SU-DHL-6 (cell line): Measurements from ENCODE around the gene RDH14.

Experiments
- H2AFZ ChIP-seq: fragments of 200-600 bp; sonication (generic); 2 replicates; pipeline ENCODE4 v1.6.1; 2014; ENCODE audit warnings: low read depth, mild to moderate bottlenecking, moderate library complexity, mixed read lengths, antibody characterized with exemption, low read length; ENCODE audit not compliant: severe bottlenecking
- H3F3A ChIP-seq: fragments of 200-600 bp; shearing (Covaris generic); 2 replicates; pipeline ENCODE4 v1.6.0; 2016; ENCODE audit warnings: antibody characterized with exemption, mild to moderate bottlenecking; ENCODE audit not compliant: insufficient read depth
- H3K27ac ChIP-seq: fragments of 200-600 bp; sonication (generic); 2 replicates; pipeline ENCODE4 v1.5.1; 2016; ENCODE audit warnings: low read depth, mild to moderate bottlenecking, low read length, moderate library complexity, mixed read lengths
- H3K27me3 ChIP-seq: fragments of 200-600 bp; sonication (generic), shearing (Covaris generic); 2 replicates; pipeline ENCODE4 v1.6.0; 2014; ENCODE audit warnings: mild to moderate bottlenecking, low read length
- H3K36me3 ChIP-seq: fragments of 200-600 bp; sonication (generic); 2 replicates; pipeline ENCODE4 v1.6.1; 2014; ENCODE audit warnings: mild to moderate bottlenecking, low read length, mixed read lengths
- H3K4me2 ChIP-seq: fragments of 300-600, 200-600 bp; shearing (Covaris generic), sonication (generic); 2 replicates; pipeline ENCODE4 v1.6.0; 2014; ENCODE audit warnings: low read length, low read depth, mild to moderate bottlenecking; ENCODE audit not compliant: poor library complexity, severe bottlenecking
- H3K4me3 ChIP-seq: fragments of 200-600 bp; sonication (generic); 2 replicates; pipeline ENCODE4 v1.5.1; 2014; ENCODE audit warnings: antibody characterized with exemption, low read length, mild to moderate bottlenecking, mixed read lengths; ENCODE audit not compliant: insufficient read depth, poor library complexity, severe bottlenecking
- H3K79me2 ChIP-seq: fragments of 200-600 bp; sonication (generic); 2 replicates; pipeline ENCODE4 v1.6.1; 2014; ENCODE audit warnings: mild to moderate bottlenecking, low read length, moderate library complexity; ENCODE audit not compliant: insufficient read depth
- H3K9ac ChIP-seq: fragments of 200-600 bp; sonication (generic); 2 replicates; pipeline ENCODE4 v1.7.0; 2014; ENCODE audit warnings: mild to moderate bottlenecking, low read length
- H3K9me2 ChIP-seq: fragments of 200-600 bp; sonication (generic); replicated peaks from 2 replicates; pipeline ENCODE4 v1.6.1; 2014; ENCODE audit warnings: low read length; ENCODE audit not compliant: insufficient read depth
- H3K9me3 ChIP-seq: fragments of 200-600 bp; sonication (generic); 2 replicates; pipeline ENCODE4 v1.6.1; 2014; ENCODE audit warnings: low read length, mixed read lengths; ENCODE audit not compliant: insufficient read depth
- H4K20me1 ChIP-seq: fragments of 200-600 bp; sonication (generic); 2 replicates; pipeline ENCODE4 v1.6.1; 2014; ENCODE audit warnings: low read depth, mild to moderate bottlenecking, antibody characterized with exemption, low read length, moderate library complexity, mixed read lengths
- EZH2phosphoT487 ChIP-seq: fragments of 200-600 bp; sonication (generic), shearing (Covaris generic); conservative IDR thresholded peaks from 2 replicates; pipeline ENCODE4 v1.6.1; 2018; ENCODE audit warnings: mild to moderate bottlenecking, antibody characterized with exemption, low read length, moderate library complexity, mixed read lengths
- TF ChIP-seq, protein P1 (sequence below): fragments of 200-600 bp; sonication (generic); IDR thresholded peaks from one replicate; pipeline ENCODE4 v1.5.1; 2017; ENCODE audit warnings: antibody characterized with exemption, mild to moderate bottlenecking, low read length, moderate library complexity; ENCODE audit not compliant: insufficient read depth, poor library complexity, severe bottlenecking

Gene RDH14

DNA sequence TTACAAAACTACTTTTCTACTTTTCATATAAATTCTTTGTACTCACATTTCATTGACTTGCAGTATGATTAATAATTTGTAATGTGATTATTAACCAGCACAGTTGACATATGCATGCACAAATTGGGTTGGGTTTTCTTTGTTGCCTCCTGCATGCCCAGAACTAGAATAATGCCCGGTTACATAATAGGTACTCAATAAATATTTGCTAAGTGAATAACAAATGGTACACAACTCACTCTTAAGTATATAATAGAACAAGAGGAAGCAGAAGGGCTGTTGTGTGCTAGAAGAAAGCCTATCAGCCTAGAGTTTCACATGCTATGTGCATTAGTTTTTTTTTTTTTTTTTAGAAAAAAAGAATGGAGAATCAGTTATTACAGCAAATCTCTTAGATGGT is 9.3 kb downstream of the RDH14 start:
- TF ChIP-seq EZH2phosphoT487, result no peak
- TF ChIP-seq, protein P1, sequence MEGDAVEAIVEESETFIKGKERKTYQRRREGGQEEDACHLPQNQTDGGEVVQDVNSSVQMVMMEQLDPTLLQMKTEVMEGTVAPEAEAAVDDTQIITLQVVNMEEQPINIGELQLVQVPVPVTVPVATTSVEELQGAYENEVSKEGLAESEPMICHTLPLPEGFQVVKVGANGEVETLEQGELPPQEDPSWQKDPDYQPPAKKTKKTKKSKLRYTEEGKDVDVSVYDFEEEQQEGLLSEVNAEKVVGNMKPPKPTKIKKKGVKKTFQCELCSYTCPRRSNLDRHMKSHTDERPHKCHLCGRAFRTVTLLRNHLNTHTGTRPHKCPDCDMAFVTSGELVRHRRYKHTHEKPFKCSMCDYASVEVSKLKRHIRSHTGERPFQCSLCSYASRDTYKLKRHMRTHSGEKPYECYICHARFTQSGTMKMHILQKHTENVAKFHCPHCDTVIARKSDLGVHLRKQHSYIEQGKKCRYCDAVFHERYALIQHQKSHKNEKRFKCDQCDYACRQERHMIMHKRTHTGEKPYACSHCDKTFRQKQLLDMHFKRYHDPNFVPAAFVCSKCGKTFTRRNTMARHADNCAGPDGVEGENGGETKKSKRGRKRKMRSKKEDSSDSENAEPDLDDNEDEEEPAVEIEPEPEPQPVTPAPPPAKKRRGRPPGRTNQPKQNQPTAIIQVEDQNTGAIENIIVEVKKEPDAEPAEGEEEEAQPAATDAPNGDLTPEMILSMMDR, result no peak
- Histone ChIP-seq H3K4me3 (no peak overlapping the region), H3K9me3 (no peaks in the 10 kb centered on the region), H3K27ac (no peak overlapping the region), H3K9ac (no peak overlapping the region), H3K4me2 (no peak overlapping the region), H3K27me3 (no peaks in the 10 kb centered on the region), H4K20me1 (peaks cover 9% of the 10 kb centered on the region), H3F3A (no peaks in the 10 kb centered on the region), H3K36me3 (peaks cover 18% of the 10 kb centered on the region), H3K79me2 (peaks cover 5% of the 10 kb centered on the region; the same call in 1 of the 2 replicates), H2AFZ (no peak overlapping the region), H3K9me2 (no peaks in the 10 kb centered on the region)

DNA sequence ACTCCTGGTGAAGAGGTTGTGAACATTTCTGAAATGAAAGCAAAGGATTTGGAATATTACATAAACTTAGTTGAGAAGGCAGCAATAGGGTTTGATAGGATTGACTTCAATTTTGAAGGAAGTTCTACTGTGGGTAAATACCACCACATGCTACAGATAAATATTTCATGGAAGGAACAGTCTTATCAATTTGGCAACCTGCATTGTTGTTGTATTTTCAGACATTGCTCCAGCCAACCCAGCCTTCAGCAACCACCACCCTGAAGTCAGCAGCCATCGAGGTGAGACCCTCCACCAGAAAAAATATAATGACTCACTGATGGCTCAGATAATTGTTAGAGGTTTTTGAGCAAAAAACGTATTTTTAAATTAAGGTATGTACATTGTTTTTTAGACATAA is 10.0 kb downstream of the RDH14 start:
- H4K20me1 ChIP-seq, result peaks cover 6% of the 10 kb centered on the region; the same call in 1 of the 2 replicates
- no peaks in the 10 kb centered on the region for H3K9me3 ChIP-seq
- no peaks in the 10 kb centered on the region for H3K27me3 ChIP-seq
- no peak overlapping the region for H3K4me3 ChIP-seq
- H2AFZ ChIP-seq, result no peak overlapping the region
- no peak overlapping the region for H3K27ac ChIP-seq
- no peaks in the 10 kb centered on the region for H3K9me2 ChIP-seq
- H3K4me2 ChIP-seq, result no peak overlapping the region
- TF ChIP-seq, protein P1, result no peak
- no peak for TF ChIP-seq EZH2phosphoT487
- H3K79me2 ChIP-seq, result no peaks in the 10 kb centered on the region; the same call in 1 of the 2 replicates
- no peaks in the 10 kb centered on the region for H3F3A ChIP-seq
- no peak overlapping the region for H3K9ac ChIP-seq
- H3K36me3 ChIP-seq, result peaks cover 11% of the 10 kb centered on the region

DNA sequence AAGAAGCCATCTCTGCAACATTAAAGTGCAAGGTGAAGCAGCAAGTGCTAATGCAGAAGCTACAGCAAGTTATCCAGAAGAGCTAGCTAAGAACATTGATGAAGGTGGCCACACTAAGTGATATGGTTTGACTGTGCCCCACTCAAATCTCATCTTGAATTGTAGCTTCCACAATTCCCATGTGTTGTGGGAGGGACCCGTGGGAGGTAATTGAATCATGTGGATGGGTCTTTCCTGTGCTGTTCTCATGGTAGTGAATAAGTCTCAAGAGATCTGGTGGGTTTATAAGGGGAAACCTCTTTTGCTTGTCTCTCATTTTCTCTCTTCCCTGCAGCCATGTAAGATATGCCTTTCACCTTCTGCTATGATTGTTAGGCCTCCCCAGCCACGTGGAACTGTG is 11.4 kb downstream of the RDH14 start:
- Histone ChIP-seq H3K27me3 (no peaks in the 10 kb centered on the region), H3K9me2 (no peaks in the 10 kb centered on the region), H2AFZ (no peak overlapping the region), H3K9me3 (no peaks in the 10 kb centered on the region), H4K20me1 (peaks cover 6% of the 10 kb centered on the region; the same call in 1 of the 2 replicates), H3K27ac (no peak overlapping the region), H3K4me2 (no peak overlapping the region), H3K4me3 (no peak overlapping the region), H3K9ac (no peak overlapping the region), H3K79me2 (no peaks in the 10 kb centered on the region), H3K36me3 (peaks cover 10% of the 10 kb centered on the region; the same call in 1 of the 2 replicates), H3F3A (no peaks in the 10 kb centered on the region)
- no peak for TF ChIP-seq EZH2phosphoT487
- TF ChIP-seq, protein P1, result no peak
